AG08396 (cell line): ENCODE data around the gene SPATS2L.
"Not testable (repeated sequence)": the region's sequence is repeated elsewhere in the genome, so short reads cannot be mapped to it uniquely, and the experiment has no call there.

Experiments used
- DNase-seq: peaks from one replicate; pipeline ENCODE4 v3.0.0; 2012; ENCODE audit warnings: low spot score, mixed read lengths

Gene SPATS2L

GRCh38 chr2:200320344-200320743 lies 13.9 kb downstream of the SPATS2L start:
- no peak for DNase-seq

GRCh38 chr2:200320991-200321390 lies 14.5 kb downstream of the SPATS2L start:
- DNase-seq, result no peak

- no peak for DNase-seq
Observed at GRCh38 chr2:200321780-200322534, 15.5 kb downstream of the SPATS2L start.

- no peak for DNase-seq
Observed at GRCh38 chr2:200322607-200323006, 16.1 kb downstream of the SPATS2L start.

- no peak for DNase-seq
Observed at GRCh38 chr2:200324362-200324761, 17.9 kb downstream of the SPATS2L start.

- no peak for DNase-seq
Observed at GRCh38 chr2:200329384-200329783, 22.9 kb downstream of the SPATS2L start.

GRCh38 chr2:200329798-200330197 lies 23.3 kb downstream of the SPATS2L start:
- DNase-seq, result no peak

GRCh38 chr2:200330351-200331060 lies 24.0 kb downstream of the SPATS2L start:
- DNase-seq, result no peak

- DNase-seq, result no peak
Observed at GRCh38 chr2:200331061-200331400, 24.5 kb downstream of the SPATS2L start.

- DNase-seq, result no peak
Observed at GRCh38 chr2:200335657-200336056, 29.2 kb downstream of the SPATS2L start.

GRCh38 chr2:200336980-200337615 lies 30.6 kb downstream of the SPATS2L start:
- no peak for DNase-seq

- DNase-seq, result no peak
Observed at GRCh38 chr2:200337621-200338020, 31.1 kb downstream of the SPATS2L start.

- DNase-seq, result no peak
Observed at GRCh38 chr2:200338692-200339091, 32.2 kb downstream of the SPATS2L start.

GRCh38 chr2:200340508-200341224 lies 34.2 kb downstream of the SPATS2L start:
- DNase-seq, result no peak

- DNase-seq, result no peak
Observed at GRCh38 chr2:200341376-200341775, 34.9 kb downstream of the SPATS2L start.

GRCh38 chr2:200342235-200342634 lies 35.7 kb downstream of the SPATS2L start:
- no peak for DNase-seq

- no peak for DNase-seq
Observed at GRCh38 chr2:200342654-200343053, 36.2 kb downstream of the SPATS2L start.

- DNase-seq, result not testable (repeated sequence)
Observed at GRCh38 chr2:200344202-200344601, 37.7 kb downstream of the SPATS2L start.

GRCh38 chr2:200345975-200346374 lies 39.5 kb downstream of the SPATS2L start:
- DNase-seq, result no peak

GRCh38 chr2:200347301-200347700 lies 40.8 kb downstream of the SPATS2L start:
- DNase-seq, result no peak

- no peak for DNase-seq
Observed at GRCh38 chr2:200348897-200349563, 42.5 kb downstream of the SPATS2L start.

- no peak for DNase-seq
Observed at GRCh38 chr2:200349868-200350267, 43.4 kb downstream of the SPATS2L start.
